Hepatocyte (in vitro differentiated cells): ENCODE measurements around the gene DRC7. TPM values are rescaled to one million over a fixed set of nuclear protein-coding genes. Genes with fewer than 3 reads are reported as not detected.
A peak's percentile ranks its signal among the peaks of the same experiment; 100 is the strongest.

Source experiments
- DNase-seq: peaks from one replicate; pipeline ENCODE4 v3.0.0-alpha.2; 2016; ENCODE audit warnings: low spot score
- H2AFZ ChIP-seq: fragments of 200-600 bp; sonication (generic); 2 replicates; pipeline ENCODE4 v1.6.0; 2016; ENCODE audit warnings: antibody characterized with exemption, mild to moderate bottlenecking
- H3K27ac ChIP-seq: fragments of 200-600 bp; sonication (generic); 2 replicates; pipeline ENCODE4 v1.5.1; 2016; ENCODE audit warnings: mild to moderate bottlenecking
- H3K27me3 ChIP-seq: fragments of 200-600 bp; sonication (generic); 2 replicates; pipeline ENCODE4 v1.6.1; 2016
- H3K36me3 ChIP-seq: fragments of 200-600 bp; sonication (generic); replicated peaks from 2 replicates; pipeline ENCODE4 v1.5.1; 2016; ENCODE audit warnings: low read depth; ENCODE audit not compliant: insufficient read depth
- H3K4me1 ChIP-seq: fragments of 200-600 bp; sonication (generic); 2 replicates; pipeline ENCODE4 v1.5.1; 2016; ENCODE audit warnings: mild to moderate bottlenecking, moderate library complexity; ENCODE audit not compliant: insufficient read depth
- H3K4me2 ChIP-seq: fragments of 200-600 bp; sonication (generic); 2 replicates; pipeline ENCODE4 v1.6.0; 2016
- H3K4me3 ChIP-seq: fragments of 200-600 bp; sonication (generic); 2 replicates; pipeline ENCODE4 v1.5.1; 2016; ENCODE audit warnings: mild to moderate bottlenecking
- H3K79me2 ChIP-seq: fragments of 200-600 bp; sonication (generic); 2 replicates; pipeline ENCODE4 v1.6.0; 2017; ENCODE audit warnings: mild to moderate bottlenecking
- H3K9me2 ChIP-seq: fragments of 200-600 bp; sonication (generic); replicated peaks from 2 replicates; pipeline ENCODE4 v1.6.0; 2017; ENCODE audit warnings: mild to moderate bottlenecking; ENCODE audit not compliant: insufficient read depth
- H3K9me3 ChIP-seq: fragments of 200-600 bp; sonication (generic); 2 replicates; pipeline ENCODE4 v1.5.1; 2016; ENCODE audit warnings: low read depth, mild to moderate bottlenecking
- H4K20me1 ChIP-seq: fragments of 200-600 bp; sonication (generic); 2 replicates; pipeline ENCODE4 v1.6.0; 2016; ENCODE audit warnings: mild to moderate bottlenecking; ENCODE audit not compliant: insufficient read depth, poor library complexity, severe bottlenecking
- EZH2 ChIP-seq: fragments of 200-600 bp; sonication (generic); IDR thresholded peaks from 2 replicates; pipeline ENCODE4 v1.6.1; 2016; ENCODE audit warnings: antibody characterized with exemption, mild to moderate bottlenecking, borderline replicate concordance
- EZH2phosphoT487 ChIP-seq: fragments of 200-600 bp; sonication (generic); IDR thresholded peaks from one replicate; pipeline ENCODE4 v1.6.1; 2018; ENCODE audit warnings: antibody characterized with exemption, mild to moderate bottlenecking, low read depth, moderate library complexity; ENCODE audit not compliant: unreplicated experiment, severe bottlenecking
- WGBS: methylation state at CpG from one replicate; pipeline ENCODE4 v1.1.6; 2016; ENCODE audit warnings: low lambda C conversion rate; ENCODE audit errors: missing lambda C conversion rate; 5-methylcytosine and 5-hydroxymethylcytosine counted together
- polyA plus RNA-seq: library from polyadenylated mRNA; unstranded; fragments of >200 nt; fragmentation: Nextera tagmentation; extraction: Ambion mirVana; gene quantifications from 2 replicates; pipeline ENCODE4 v1.2.1, GENCODE V29; 2016
- total RNA-seq: library from RNA; depleted of rRNA; stranded (reverse); fragments of >200 nt; gene quantifications from 2 replicates; pipeline ENCODE4 v1.2.3, GENCODE V29; 2014
- TF ChIP-seq, protein P1 (sequence below): fragments of 200-600 bp; sonication (generic); IDR thresholded peaks from 2 replicates; pipeline ENCODE4 v1.5.1; 2016; ENCODE audit warnings: antibody characterized with exemption, mild to moderate bottlenecking; ENCODE audit not compliant: poor library complexity

Gene DRC7
- total and polyA plus RNA-seq, 2 experiments from 2014 or later = 0.27 to 0.93 TPM

DNA sequence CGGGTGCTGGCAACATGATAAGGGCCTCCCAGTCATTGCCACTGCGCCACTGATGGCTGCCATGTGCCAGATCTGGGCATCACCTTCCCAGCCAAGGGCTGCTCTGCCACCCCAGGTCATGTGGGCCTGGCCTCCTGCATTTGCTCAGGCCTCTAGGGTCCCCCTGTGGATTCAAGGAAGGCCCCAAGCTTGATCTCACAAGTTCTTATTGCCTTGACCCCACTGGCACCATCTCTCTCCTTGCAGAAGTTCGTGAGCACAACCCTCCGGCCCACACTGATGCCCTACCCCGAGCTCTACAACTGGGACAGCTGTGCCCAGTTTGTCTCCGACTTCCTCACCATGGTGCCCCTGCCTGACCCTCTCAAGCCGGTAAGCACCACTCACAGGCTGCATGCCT lies 5.3 kb downstream of the DRC7 start:
- H3K9me2 ChIP-seq = no peaks in the 10 kb centered on the region
- peaks cover 28% of the 10 kb centered on the region for H3K4me1 ChIP-seq
- H2AFZ ChIP-seq = no peak overlapping the region
- no peak overlapping the region for H3K4me3 ChIP-seq
- H3K27ac ChIP-seq = peak overlapping the region; percentile 72
- H3K27me3 ChIP-seq = no peaks in the 10 kb centered on the region
- no peaks in the 10 kb centered on the region for H3K9me3 ChIP-seq
- no peaks in the 10 kb centered on the region for H3K79me2 ChIP-seq
- TF ChIP-seq, protein P1, sequence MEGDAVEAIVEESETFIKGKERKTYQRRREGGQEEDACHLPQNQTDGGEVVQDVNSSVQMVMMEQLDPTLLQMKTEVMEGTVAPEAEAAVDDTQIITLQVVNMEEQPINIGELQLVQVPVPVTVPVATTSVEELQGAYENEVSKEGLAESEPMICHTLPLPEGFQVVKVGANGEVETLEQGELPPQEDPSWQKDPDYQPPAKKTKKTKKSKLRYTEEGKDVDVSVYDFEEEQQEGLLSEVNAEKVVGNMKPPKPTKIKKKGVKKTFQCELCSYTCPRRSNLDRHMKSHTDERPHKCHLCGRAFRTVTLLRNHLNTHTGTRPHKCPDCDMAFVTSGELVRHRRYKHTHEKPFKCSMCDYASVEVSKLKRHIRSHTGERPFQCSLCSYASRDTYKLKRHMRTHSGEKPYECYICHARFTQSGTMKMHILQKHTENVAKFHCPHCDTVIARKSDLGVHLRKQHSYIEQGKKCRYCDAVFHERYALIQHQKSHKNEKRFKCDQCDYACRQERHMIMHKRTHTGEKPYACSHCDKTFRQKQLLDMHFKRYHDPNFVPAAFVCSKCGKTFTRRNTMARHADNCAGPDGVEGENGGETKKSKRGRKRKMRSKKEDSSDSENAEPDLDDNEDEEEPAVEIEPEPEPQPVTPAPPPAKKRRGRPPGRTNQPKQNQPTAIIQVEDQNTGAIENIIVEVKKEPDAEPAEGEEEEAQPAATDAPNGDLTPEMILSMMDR = no peak
- no peak overlapping the region for H3K4me2 ChIP-seq
- WGBS = 88% methylated on average over 7 of the region's 7 CpGs
- H3K36me3 ChIP-seq = no peaks in the 10 kb centered on the region
- DNase-seq = no peak
- no peaks in the 10 kb centered on the region for H4K20me1 ChIP-seq

DNA sequence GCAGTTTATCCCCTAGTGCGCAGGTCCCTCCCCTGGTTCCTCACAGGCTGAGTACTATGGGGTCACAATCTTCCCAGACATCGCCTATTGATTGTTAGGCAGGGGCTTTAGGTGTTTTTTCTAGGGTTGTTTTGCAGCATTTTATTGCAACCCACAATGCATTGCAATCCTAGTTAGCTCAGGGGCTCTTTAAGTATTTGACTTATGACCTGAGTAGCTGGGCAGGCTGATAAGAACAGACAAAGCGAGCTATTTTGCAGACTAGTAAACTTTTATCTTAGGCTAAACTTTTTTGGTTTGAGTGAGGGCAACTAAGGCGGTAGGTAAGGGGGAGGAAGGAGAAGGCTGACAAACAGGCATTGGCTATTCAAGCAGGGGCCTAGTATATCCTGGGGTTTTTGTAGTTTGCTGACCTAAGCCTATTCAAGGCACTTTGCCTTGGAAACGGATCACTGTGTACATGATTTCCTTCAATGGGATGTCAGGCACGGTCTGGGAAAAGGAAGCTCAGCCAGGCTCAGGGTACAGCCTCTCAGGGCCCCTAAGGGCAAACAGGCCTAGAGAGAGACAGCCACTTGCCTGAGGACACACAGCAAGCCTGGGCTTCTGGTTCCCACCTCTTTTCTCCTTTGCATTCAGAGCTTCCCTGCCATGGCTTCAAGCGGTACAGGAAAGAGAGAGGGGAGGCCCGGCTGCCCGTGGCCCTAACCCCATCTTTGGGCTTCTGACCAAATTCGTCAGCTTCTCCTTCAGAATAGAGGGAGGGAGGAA lies 6.4 kb downstream of the DRC7 start:
- no peaks in the 10 kb centered on the region for H3K27me3 ChIP-seq
- H4K20me1 ChIP-seq = no peaks in the 10 kb centered on the region
- H3K9me3 ChIP-seq = no peaks in the 10 kb centered on the region
- no peaks in the 10 kb centered on the region for H3K79me2 ChIP-seq
- H2AFZ ChIP-seq = no peak overlapping the region
- H3K4me3 ChIP-seq = no peak overlapping the region
- peak overlapping the region; percentile 72 for H3K27ac ChIP-seq
- 41% methylated on average over 10 of the region's 10 CpGs for WGBS
- H3K4me2 ChIP-seq = peak overlapping the region; percentile 9
- peak; percentile 51 for DNase-seq
- no peaks in the 10 kb centered on the region for H3K36me3 ChIP-seq
- peaks cover 29% of the 10 kb centered on the region for H3K4me1 ChIP-seq
- H3K9me2 ChIP-seq = no peaks in the 10 kb centered on the region
- TF ChIP-seq EZH2 (no peak), EZH2phosphoT487 (no peak)
- TF ChIP-seq, protein P1 = no peak

DNA sequence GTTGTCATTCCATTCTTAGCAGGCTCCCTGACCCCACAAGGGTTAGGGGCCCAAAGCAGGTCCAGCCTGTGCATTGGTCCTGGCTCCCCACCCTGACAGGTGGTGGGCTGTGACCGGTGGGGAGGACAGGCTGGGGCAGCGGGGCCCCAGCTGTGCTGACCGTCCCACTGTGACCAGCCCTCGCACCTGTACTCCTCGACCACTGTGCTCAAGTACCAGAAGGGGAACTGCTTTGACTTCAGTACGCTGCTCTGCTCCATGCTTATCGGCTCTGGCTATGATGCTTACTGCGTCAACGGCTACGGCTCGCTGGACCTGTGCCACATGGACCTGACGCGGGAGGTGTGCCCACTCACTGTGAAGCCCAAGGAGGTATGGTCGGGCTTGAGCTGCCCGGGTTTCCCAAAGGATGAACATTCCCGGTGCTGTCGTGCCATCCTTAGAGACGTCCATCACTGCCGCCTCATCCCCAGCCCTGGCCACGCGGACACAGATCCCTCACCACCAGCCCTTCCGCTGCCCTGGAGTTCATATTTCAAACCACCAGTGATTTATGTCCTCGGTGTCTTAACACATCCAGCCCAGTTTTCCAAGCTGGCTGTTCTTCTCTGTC lies 7.3 kb downstream of the DRC7 start:
- Histone ChIP-seq H3K9me3 (no peaks in the 10 kb centered on the region), H2AFZ (no peak overlapping the region), H3K4me2 (no peak overlapping the region), H3K4me3 (no peak overlapping the region), H3K27ac (peak overlapping the region; percentile 72), H3K4me1 (peaks cover 29% of the 10 kb centered on the region), H3K27me3 (no peaks in the 10 kb centered on the region), H3K9me2 (no peaks in the 10 kb centered on the region), H3K79me2 (no peaks in the 10 kb centered on the region), H3K36me3 (no peaks in the 10 kb centered on the region), H4K20me1 (no peaks in the 10 kb centered on the region)
- WGBS = 79% methylated on average over 23 of the region's 23 CpGs
- TF ChIP-seq EZH2 (no peak), EZH2phosphoT487 (no peak)
- TF ChIP-seq, protein P1 = no peak
- peak; percentile 33 for DNase-seq
